Retinal pigment epithelial cell (primary cell): ENCODE measurements around the gene CAPZB.

Source experiments
- DNase-seq: peaks from one replicate; pipeline ENCODE4 v3.0.0-alpha.2; 2010; ENCODE audit warnings: low read depth
- H3K4me3 ChIP-seq: 2 replicates; pipeline ENCODE4 v1.5.1; 2011; ENCODE audit warnings: mild to moderate bottlenecking, low read length, control low read depth, moderate library complexity
- TF ChIP-seq, protein P1 (sequence below): conservative IDR thresholded peaks from 2 replicates; pipeline ENCODE4 v1.5.1; 2011; ENCODE audit warnings: low read depth, low read length, control low read depth, inconsistent platforms

CAPZB gene

DNA sequence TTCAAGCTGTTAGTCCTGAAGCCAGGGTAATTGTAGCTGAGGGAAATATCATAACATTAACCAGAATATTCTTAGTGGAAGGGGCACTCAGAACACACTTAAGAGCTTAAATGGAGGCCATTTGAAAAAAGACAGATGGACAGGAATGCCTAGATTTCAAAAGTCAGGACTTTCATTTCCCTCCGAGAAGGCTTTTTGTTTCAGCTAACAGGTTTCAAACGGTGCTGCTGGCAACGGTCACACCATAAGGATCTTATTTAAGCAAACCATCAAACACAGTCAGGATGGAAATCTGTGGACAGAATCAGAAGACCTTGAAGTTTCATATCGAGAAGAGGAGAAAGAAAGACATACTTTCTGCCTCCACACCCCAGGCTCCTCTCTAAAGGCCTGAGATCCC lies 103.1 kb downstream of the CAPZB start:
- TF ChIP-seq, protein P1, sequence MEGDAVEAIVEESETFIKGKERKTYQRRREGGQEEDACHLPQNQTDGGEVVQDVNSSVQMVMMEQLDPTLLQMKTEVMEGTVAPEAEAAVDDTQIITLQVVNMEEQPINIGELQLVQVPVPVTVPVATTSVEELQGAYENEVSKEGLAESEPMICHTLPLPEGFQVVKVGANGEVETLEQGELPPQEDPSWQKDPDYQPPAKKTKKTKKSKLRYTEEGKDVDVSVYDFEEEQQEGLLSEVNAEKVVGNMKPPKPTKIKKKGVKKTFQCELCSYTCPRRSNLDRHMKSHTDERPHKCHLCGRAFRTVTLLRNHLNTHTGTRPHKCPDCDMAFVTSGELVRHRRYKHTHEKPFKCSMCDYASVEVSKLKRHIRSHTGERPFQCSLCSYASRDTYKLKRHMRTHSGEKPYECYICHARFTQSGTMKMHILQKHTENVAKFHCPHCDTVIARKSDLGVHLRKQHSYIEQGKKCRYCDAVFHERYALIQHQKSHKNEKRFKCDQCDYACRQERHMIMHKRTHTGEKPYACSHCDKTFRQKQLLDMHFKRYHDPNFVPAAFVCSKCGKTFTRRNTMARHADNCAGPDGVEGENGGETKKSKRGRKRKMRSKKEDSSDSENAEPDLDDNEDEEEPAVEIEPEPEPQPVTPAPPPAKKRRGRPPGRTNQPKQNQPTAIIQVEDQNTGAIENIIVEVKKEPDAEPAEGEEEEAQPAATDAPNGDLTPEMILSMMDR = no peak
- no peak for DNase-seq

DNA sequence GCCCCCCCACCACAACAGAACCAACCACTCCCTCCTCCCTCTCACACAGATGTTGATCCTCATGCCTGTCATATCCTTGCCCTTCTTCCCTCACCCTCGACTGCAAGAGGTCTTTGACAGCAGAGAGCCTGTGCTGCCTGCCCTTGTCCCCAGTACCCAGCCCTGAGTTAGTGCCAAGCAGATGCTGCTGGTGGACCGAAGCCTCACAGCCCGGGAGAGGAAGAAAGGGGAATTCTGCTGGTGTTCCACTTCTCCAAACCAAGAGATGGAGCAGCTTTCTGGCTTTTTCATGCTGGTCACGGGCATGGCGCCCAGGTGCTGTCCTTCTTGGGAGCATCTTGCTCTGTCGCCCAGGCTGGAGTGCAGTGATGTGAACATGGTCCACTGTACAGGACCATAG lies 104.1 kb downstream of the CAPZB start:
- TF ChIP-seq, protein P1 = no peak

More for the DNA sequence above, 103.1 kb downstream of the CAPZB start:
- no peak overlapping the region for H3K4me3 ChIP-seq

DNA sequence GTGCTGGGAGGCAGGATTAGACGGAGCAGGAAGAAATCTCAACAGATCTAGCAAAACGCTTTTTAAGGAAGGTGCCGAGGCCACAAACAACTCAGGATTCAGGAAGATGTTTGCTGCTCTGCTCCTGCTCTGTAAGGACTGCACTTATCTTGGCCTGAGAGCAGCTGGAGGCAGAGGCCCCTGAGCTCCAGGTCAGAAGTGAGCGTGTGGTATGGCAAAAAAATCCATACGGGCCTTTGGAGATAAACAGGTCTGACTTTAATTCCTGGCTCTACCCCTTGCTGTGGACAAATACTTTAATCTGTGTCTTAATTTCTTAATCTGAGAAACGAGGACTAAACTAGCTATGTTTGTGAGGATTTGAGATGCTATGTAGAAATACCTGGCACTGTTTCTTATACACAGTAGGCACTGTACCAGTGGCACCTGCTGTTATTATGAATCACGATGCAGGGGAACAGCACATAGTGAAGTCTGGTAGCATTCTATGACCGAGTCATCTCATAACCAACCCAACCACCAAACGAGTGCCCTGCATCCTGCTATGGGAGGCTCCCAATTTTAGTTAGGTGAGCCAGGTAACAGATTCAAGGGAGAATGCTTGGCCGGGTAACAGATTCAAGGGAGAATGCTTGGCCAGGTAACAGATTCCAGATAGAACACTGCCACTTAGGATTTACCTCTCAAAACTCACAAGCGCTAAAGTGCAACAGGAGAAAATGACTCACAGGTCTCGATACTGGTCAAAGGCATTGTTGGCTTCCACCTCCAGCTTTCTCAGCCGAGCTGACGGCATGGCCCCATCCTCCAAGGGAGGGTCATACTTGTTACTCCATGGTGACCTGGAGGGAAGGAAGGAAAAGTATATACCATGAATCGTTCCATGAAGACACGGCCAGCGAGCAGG lies 107.3 kb downstream of the CAPZB start:
- H3K4me3 ChIP-seq = no peak overlapping the region
- no peak for DNase-seq
- TF ChIP-seq, protein P1 = no peak

More for the DNA sequence above, 104.1 kb downstream of the CAPZB start:
- no peak overlapping the region for H3K4me3 ChIP-seq
- DNase-seq = no peak

DNA sequence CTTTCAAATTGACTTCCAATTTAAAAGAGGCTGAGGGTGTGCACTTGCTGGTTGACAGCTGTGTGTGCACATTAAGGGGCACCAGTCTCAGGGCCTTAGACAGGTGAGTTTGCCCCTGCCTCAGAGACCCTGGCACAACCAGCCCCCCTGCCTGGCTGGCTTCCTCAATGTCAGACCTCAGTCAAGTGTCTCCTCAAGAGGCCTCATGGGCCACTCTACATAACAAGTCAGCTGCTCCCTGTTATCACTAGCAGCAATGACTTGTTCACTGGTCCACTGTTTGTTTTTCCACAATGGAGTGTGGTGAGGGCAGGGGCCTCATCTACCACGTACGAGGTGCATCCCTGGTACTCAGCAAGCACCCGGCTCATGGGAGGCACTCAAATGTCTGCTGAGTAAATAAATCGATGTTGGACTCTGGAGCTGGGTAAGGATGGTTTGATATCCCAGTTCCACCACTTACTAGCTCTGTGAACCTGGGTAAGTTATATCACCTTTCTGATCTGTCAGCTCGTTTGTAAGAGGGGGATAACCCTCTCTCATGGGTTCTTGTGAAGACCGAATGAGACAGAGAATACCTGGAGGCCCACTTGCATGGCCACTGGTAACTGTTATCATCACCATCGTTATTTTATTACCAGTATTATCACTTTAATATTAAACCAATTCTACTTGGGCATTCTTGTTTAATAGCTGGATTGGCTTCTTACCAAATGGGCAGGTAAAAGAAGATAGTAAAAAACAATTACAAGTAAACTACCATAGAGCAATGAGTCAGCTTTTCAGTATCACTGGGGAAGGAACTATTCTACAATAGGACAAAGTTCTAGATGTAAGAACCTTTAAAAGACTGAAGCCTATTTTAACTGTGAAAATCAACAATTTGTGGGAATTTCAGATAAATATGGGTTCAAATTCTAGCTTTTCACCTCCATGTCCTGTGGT lies 108.6 kb downstream of the CAPZB start:
- no peak overlapping the region for H3K4me3 ChIP-seq
- DNase-seq = no peak
- TF ChIP-seq, protein P1 = no peak

DNA sequence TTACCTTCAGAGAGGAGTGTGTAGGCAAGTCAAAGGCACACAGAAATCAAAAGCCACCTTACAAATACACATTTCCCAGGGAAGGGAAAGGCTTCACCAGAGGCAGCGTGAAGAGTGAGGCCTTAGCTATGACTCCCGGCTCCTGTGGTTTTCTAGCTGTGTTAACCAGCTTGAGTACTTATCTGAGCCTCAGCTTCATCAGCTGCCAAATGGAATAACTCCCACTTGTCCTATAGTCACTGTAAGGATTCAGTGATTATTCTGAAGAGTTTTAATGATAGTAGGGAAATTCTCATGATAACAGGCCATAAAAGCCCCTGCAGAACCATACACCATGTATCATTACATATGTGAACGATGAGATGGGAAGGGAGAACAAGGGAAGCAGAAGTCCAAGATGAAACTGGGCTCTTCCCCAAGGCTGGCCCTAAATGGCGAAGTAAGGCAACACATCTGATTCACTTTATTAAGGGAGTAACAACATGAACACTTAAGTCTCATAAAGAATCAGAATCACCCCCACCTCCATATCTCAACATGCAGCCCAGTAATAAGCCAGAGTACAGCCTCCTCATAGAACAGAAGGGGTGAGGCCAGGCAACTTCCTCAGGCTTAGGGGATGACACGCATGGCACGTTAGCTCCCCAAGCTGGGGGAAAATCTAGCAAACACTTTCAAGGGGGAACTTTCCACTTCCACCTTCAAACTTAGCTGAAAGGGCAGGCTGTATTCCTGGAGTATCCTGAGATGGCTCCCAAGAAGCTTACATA lies 109.5 kb downstream of the CAPZB start:
- H3K4me3 ChIP-seq = no peak overlapping the region
- no peak for DNase-seq
- TF ChIP-seq, protein P1 = no peak

DNA sequence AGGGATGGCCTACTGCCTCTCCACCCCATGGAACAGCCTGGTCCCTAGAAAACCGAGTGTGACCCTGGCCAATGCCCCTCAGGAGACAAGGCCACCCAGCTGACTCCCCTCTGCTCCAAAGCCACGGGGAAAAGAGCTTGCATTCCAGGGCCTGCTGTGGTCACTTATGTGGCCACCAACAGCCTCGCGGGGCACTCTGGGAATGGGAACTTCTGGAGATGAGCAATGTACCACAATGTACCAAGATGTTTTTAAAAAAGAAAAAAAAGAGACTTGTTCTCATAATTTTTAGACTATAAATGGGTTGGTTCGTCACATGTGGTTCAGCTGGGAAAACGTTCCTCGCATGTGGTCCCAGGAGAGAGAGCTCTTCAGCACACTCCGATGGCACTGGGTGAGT lies 110.4 kb downstream of the CAPZB start:
- TF ChIP-seq, protein P1 = no peak
- DNase-seq = no peak

More for the DNA sequence above, 110.4 kb downstream of the CAPZB start:
- no peak overlapping the region for H3K4me3 ChIP-seq
